ELR (cell line): ENCODE results near the gene FBF1.
"Not testable (repeated sequence)": the region's sequence is repeated elsewhere in the genome, so short reads cannot be mapped to it uniquely, and the experiment has no call there.

Experiments used
- DNase-seq: peaks from one replicate; pipeline ENCODE4 v3.0.0-alpha.2; 2015; ENCODE audit warnings: low read depth

FBF1 gene

GRCh38 chr17:75896415-75897159 is 44.3 kb downstream of the FBF1 start, which contains the start of gene TRIM65:
TSS of gene TRIM65 (minus strand) at chr17:75896951. CDS start at chr17:75896937, 14 bp downstream.
- DNase-seq, result peak; percentile 94

GRCh38 chr17:75895370-75896155 is 45.3 kb downstream of the FBF1 start:
- DNase-seq, result peak; percentile 56

- DNase-seq, result no peak
These were observed 46.7 kb downstream of the FBF1 start for GRCh38 chr17:75894049-75894733.

- no peak for DNase-seq
These were observed 47.4 kb downstream of the FBF1 start for GRCh38 chr17:75893305-75894048.

- no peak for DNase-seq
These were observed 48.2 kb downstream of the FBF1 start for GRCh38 chr17:75892556-75893224.

GRCh38 chr17:75891605-75892555 is 49.0 kb downstream of the FBF1 start:
- DNase-seq, result no peak

- DNase-seq, result no peak
These were observed 49.7 kb downstream of the FBF1 start for GRCh38 chr17:75891022-75891604.

GRCh38 chr17:75889454-75889853 is 51.4 kb downstream of the FBF1 start:
- peak; percentile 37 for DNase-seq

GRCh38 chr17:75888484-75888883 is 52.4 kb downstream of the FBF1 start:
- DNase-seq, result no peak

- not testable (repeated sequence) for DNase-seq
These were observed 55.0 kb downstream of the FBF1 start for GRCh38 chr17:75885860-75886259.

GRCh38 chr17:75885431-75885830 is 55.4 kb downstream of the FBF1 start:
- no peak for DNase-seq

GRCh38 chr17:75881678-75882454 is 59.0 kb downstream of the FBF1 start:
- no peak for DNase-seq

GRCh38 chr17:75880266-75880665 is 60.6 kb downstream of the FBF1 start:
- no peak for DNase-seq

GRCh38 chr17:75878174-75878998 is 62.5 kb downstream of the FBF1 start, which contains the start of gene TRIM47:
TSS of gene TRIM47 (minus strand) at chr17:75878581. CDS start at chr17:75878548, 33 bp downstream.
- DNase-seq, result peak; percentile 69

- peak; percentile 88 for DNase-seq
These were observed 63.1 kb downstream of the FBF1 start for GRCh38 chr17:75877752-75878173.

GRCh38 chr17:75876938-75877751 is 63.7 kb downstream of the FBF1 start:
- DNase-seq, result peak; percentile 98
